Measurements from ENCODE around the gene MSMO1. TPM values are rescaled to one million over a fixed set of nuclear protein-coding genes. Genes with fewer than 3 reads are reported as not detected.

The MSMO1 gene
- total RNA-seq, 2 donors from 2014 or later: 106 to 109 TPM

- Histone ChIP-seq H3K27me3 (ENCODE audit: control insufficient read depth, insufficient read depth, low read length, poor library complexity, severe bottlenecking) (no peaks in the 10 kb centered on the region), H3K4me1 (ENCODE audit: control insufficient read depth, insufficient read depth, low read length) (no peaks in the 10 kb centered on the region), H3K9me3 (ENCODE audit: control insufficient read depth, low read length) (no peaks in the 10 kb centered on the region), H3K36me3 (ENCODE audit: control insufficient read depth, insufficient read depth, low read length) (peaks cover 14% of the 10 kb centered on the region), H3K9ac (ENCODE audit: extremely low read depth, low read length, poor library complexity, severe bottlenecking) (no peak overlapping the region), H3K4me3 (ENCODE audit: low read length) (no peak overlapping the region), H3K27ac (ENCODE audit: low read depth, low read length) (no peak overlapping the region)
- Mint-ChIP-seq H3K36me3 (ENCODE audit: low read depth) (peaks cover 6% of the 10 kb centered on the region), H3K27ac (no peak overlapping the region), H3K4me3 (no peak overlapping the region), H3K27me3 (ENCODE audit: insufficient read depth) (no peaks in the 10 kb centered on the region), H3K4me1 (no peaks in the 10 kb centered on the region), H3K9me3 (no peaks in the 10 kb centered on the region)
- no peak for DNase-seq
- 92 to 93% methylated on average over 3 to 4 of the region's 4 CpGs for WGBS, 2 experiments (ENCODE audit: insufficient coverage in 1 of 2, insufficient read length in 1 of 2)
- TF ChIP-seq CTCF (conservative IDR thresholded peaks at IDR 0.05): no peak
These were observed 18.0 kb upstream of the MSMO1 start for GRCh38 chr4:165309456-165309855.

GRCh38 chr4:165312506-165312905 is 15.0 kb upstream of the MSMO1 start:
- Mint-ChIP-seq H3K27ac (no peak overlapping the region), H3K4me3 (no peak overlapping the region), H3K9me3 (no peaks in the 10 kb centered on the region), H3K36me3 (ENCODE audit: low read depth) (peaks cover 6% of the 10 kb centered on the region), H3K27me3 (ENCODE audit: insufficient read depth) (no peaks in the 10 kb centered on the region), H3K4me1 (no peaks in the 10 kb centered on the region)
- Histone ChIP-seq H3K4me1 (ENCODE audit: control insufficient read depth, insufficient read depth, low read length) (no peaks in the 10 kb centered on the region), H3K27me3 (ENCODE audit: control insufficient read depth, insufficient read depth, low read length, poor library complexity, severe bottlenecking) (no peaks in the 10 kb centered on the region), H3K36me3 (ENCODE audit: control insufficient read depth, insufficient read depth, low read length) (peaks cover 14% of the 10 kb centered on the region), H3K9ac (ENCODE audit: extremely low read depth, low read length, poor library complexity, severe bottlenecking) (no peak overlapping the region), H3K9me3 (ENCODE audit: control insufficient read depth, low read length) (no peaks in the 10 kb centered on the region), H3K4me3 (ENCODE audit: low read length) (no peak overlapping the region), H3K27ac (ENCODE audit: low read depth, low read length) (no peak overlapping the region)
- no peak for DNase-seq
- WGBS, 2 experiments (ENCODE audit: insufficient coverage in 1 of 2, insufficient read length in 1 of 2): 100% methylated on average over 2 of the region's 2 CpGs; no CpG with 5 or more reads in 1 of the 2 experiments
- no peak for TF ChIP-seq CTCF (conservative IDR thresholded peaks at IDR 0.05)

GRCh38 chr4:165319030-165319429 is 8.4 kb upstream of the MSMO1 start:
- H3K27me3 Mint-ChIP-seq (ENCODE audit: insufficient read depth): no peaks in the 10 kb centered on the region
- Histone ChIP-seq H3K36me3 (ENCODE audit: control insufficient read depth, insufficient read depth, low read length) (peaks cover 15% of the 10 kb centered on the region), H3K9me3 (ENCODE audit: control insufficient read depth, low read length) (no peaks in the 10 kb centered on the region), H3K4me1 (ENCODE audit: control insufficient read depth, insufficient read depth, low read length) (no peaks in the 10 kb centered on the region), H3K4me3 (ENCODE audit: low read length) (no peak overlapping the region), H3K9ac (ENCODE audit: extremely low read depth, low read length, poor library complexity, severe bottlenecking) (no peak overlapping the region), H3K27ac (ENCODE audit: low read depth, low read length) (no peak overlapping the region), H3K27me3 (ENCODE audit: control insufficient read depth, insufficient read depth, low read length, poor library complexity, severe bottlenecking) (no peaks in the 10 kb centered on the region)
- H3K9me3 Mint-ChIP-seq: no peaks in the 10 kb centered on the region
- no peak for TF ChIP-seq CTCF (conservative IDR thresholded peaks at IDR 0.05)
- WGBS, 2 experiments (ENCODE audit: insufficient coverage in 1 of 2, insufficient read length in 1 of 2): 88 to 89% methylated on average over 2 to 5 of the region's 5 CpGs
- no peak for DNase-seq
- no peaks in the 10 kb centered on the region for H3K36me3 Mint-ChIP-seq (ENCODE audit: low read depth)
- H3K4me1 Mint-ChIP-seq: peaks cover 4% of the 10 kb centered on the region
- no peak overlapping the region for H3K27ac Mint-ChIP-seq
- no peak overlapping the region for H3K4me3 Mint-ChIP-seq
